Liver (tissue), 3 donors: ENCODE measurements around the gene TAOK2.

Experiments
- GABPA ChIP-seq, 2 donors: IDR thresholded peaks in 1 of 2; conservative IDR thresholded peaks in 1 of 2; 2 replicates each; pipeline ENCODE4 v1.6.1; 2016; ENCODE audit warnings: antibody characterized with exemption in 2 of 2, mild to moderate bottlenecking in 1 of 2, moderate library complexity in 1 of 2
- SP1 ChIP-seq: IDR thresholded peaks from 2 replicates; pipeline ENCODE4 v1.6.1; 2018; ENCODE audit warnings: antibody characterized with exemption, mild to moderate bottlenecking
- TF ChIP-seq, protein P1 (sequence below): fragments of 150-350 bp; IDR thresholded peaks from 2 replicates; pipeline ENCODE4 v1.5.1; 2017; ENCODE audit warnings: improper control_type of control experiment, low read depth, low read length; ENCODE audit not compliant: missing input control
- TF ChIP-seq, protein P2 (sequence below): IDR thresholded peaks from 2 replicates; pipeline ENCODE4 v1.6.1; 2016; ENCODE audit warnings: antibody characterized with exemption
- donor health status: healthy.
- donor health status: healthy.

DNA sequence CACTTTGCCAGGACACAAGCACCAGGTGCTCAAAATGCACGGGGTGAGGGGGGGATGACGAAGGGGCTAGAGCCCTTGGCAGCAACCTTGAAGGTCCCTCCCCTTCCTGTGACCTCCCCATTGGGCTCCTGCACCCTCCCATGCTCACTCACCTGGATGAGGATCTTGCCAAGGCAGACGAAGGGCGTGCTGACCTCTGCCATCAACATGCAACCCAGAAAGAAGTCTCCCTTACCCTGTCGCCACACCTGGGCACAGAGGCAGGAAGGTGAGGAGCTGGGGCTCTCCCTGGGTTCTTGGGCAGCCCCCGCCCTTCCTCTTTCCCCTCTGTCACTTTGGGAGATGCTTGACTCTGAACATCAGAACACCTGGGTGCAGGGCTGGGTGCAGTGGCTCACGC, 51.9 kb downstream of the TAOK2 start:
- TF ChIP-seq, protein P1, sequence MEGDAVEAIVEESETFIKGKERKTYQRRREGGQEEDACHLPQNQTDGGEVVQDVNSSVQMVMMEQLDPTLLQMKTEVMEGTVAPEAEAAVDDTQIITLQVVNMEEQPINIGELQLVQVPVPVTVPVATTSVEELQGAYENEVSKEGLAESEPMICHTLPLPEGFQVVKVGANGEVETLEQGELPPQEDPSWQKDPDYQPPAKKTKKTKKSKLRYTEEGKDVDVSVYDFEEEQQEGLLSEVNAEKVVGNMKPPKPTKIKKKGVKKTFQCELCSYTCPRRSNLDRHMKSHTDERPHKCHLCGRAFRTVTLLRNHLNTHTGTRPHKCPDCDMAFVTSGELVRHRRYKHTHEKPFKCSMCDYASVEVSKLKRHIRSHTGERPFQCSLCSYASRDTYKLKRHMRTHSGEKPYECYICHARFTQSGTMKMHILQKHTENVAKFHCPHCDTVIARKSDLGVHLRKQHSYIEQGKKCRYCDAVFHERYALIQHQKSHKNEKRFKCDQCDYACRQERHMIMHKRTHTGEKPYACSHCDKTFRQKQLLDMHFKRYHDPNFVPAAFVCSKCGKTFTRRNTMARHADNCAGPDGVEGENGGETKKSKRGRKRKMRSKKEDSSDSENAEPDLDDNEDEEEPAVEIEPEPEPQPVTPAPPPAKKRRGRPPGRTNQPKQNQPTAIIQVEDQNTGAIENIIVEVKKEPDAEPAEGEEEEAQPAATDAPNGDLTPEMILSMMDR, result no peak
- TF ChIP-seq, protein P2, sequence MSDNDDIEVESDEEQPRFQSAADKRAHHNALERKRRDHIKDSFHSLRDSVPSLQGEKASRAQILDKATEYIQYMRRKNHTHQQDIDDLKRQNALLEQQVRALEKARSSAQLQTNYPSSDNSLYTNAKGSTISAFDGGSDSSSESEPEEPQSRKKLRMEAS, result no peak
- no peak for TF ChIP-seq GABPA (IDR thresholded peaks at IDR 0.05 in 1 of 2, conservative IDR thresholded peaks at IDR 0.05 in 1 of 2)
- no peak for TF ChIP-seq SP1
